OCI-LY3 (cell line): ENCODE data around the gene MAPK9.

Experiments
- EZH2phosphoT487 ChIP-seq: fragments of 200-600 bp; shearing (Covaris generic); IDR thresholded peaks from 2 replicates; pipeline ENCODE4 v1.6.1; 2018; ENCODE audit warnings: antibody characterized with exemption, mixed run types, low read depth
- TF ChIP-seq, protein P1 (sequence below): fragments of 200-600, 300-600 bp; sonication (generic); IDR thresholded peaks from 2 replicates; pipeline ENCODE4 v1.5.1; 2014; ENCODE audit warnings: antibody characterized with exemption, low read length, low read depth

DNA sequence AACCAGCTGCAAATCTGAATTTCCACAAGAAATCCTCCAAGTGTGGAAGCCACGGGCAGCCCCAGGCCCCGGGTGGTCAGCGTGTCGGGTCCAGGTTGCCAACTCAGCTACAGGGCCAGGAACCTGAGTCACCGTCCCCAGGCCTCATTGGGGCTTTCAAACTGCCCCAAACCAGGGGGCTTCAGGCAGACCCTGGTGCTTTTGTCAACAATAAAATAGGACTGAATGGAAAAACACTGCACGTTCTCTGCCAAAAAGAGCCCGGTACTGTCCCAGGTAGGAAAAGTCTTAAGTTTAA lies 37.2 kb upstream of the MAPK9 start:
- TF ChIP-seq EZH2phosphoT487: no peak
- TF ChIP-seq, protein P1, sequence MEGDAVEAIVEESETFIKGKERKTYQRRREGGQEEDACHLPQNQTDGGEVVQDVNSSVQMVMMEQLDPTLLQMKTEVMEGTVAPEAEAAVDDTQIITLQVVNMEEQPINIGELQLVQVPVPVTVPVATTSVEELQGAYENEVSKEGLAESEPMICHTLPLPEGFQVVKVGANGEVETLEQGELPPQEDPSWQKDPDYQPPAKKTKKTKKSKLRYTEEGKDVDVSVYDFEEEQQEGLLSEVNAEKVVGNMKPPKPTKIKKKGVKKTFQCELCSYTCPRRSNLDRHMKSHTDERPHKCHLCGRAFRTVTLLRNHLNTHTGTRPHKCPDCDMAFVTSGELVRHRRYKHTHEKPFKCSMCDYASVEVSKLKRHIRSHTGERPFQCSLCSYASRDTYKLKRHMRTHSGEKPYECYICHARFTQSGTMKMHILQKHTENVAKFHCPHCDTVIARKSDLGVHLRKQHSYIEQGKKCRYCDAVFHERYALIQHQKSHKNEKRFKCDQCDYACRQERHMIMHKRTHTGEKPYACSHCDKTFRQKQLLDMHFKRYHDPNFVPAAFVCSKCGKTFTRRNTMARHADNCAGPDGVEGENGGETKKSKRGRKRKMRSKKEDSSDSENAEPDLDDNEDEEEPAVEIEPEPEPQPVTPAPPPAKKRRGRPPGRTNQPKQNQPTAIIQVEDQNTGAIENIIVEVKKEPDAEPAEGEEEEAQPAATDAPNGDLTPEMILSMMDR: no peak
